Stimulated activated CD8-positive, alpha-beta memory T cell treated with anti-CD3 and anti-CD28 coated beads, Interleukin-12 subunit alpha, Interleukin-12 subunit beta, amount 100 ng/mL, for 1 hour (primary cell): ENCODE results near the gene NDRG4.

Experiments used
- DNase-seq: peaks from one replicate; pipeline ENCODE4 v3.0.0-alpha.2; 2020; ENCODE audit warnings: low read depth

NDRG4 gene

DNA sequence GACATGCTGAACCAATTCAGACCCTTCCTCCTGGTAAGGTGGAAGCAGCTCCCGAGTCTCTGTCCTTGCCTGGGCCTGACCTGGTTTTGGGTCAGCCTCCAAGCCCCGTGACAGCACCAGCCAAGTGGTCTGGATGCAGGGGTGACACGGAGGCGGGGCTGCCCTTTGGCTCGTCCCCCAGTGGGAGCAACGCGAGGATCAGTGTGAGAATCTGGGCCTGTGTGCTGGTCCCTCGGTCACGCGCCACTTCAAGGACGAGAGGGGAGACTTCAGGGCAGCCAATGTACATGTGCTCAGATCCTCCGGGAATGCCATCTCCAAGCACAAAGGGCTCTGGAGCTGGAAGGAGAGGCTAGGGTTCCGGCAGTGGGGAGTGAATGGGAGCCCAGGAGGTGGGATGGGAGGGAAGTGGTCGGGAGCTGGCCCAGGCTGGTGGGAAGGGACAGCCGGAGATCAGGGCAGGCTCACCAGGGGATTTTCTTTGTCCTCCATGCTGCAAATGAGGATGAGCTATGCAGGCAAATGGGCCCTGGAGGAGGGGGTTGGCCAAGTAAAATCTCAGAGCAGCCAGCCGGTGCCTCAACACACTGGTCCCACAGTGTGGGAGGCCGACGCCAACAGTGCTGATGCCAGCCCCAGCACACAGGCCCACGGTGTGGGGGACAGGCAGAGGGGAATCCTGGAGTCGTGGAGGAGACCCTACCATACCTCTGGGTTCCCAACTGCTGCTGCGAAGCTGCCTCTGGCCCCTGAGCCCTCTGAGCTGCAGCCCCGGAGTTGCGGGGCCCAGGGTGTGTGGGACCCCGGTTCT, 4.2 kb upstream of the NDRG4 start:
- DNase-seq = no peak

DNA sequence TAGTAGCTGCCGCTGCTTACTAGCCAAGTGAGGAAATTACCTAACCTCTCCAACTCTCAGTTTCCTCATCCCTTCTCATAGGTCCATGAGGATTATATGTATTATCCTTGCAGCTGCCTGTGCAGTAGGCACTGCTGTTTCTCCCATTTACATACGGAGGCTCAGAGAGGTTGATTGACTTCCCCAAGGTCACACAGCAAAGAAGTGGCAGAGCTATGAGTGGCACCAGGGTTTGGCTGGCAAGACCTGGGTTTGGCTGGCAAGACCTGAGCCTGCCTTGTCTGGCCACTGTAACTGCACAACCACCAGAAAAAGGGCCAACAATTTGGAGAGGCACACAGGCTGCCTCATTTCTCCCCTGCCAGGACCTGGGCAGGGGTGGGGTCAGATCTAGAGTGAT, 2.5 kb upstream of the NDRG4 start:
- DNase-seq = no peak

DNA sequence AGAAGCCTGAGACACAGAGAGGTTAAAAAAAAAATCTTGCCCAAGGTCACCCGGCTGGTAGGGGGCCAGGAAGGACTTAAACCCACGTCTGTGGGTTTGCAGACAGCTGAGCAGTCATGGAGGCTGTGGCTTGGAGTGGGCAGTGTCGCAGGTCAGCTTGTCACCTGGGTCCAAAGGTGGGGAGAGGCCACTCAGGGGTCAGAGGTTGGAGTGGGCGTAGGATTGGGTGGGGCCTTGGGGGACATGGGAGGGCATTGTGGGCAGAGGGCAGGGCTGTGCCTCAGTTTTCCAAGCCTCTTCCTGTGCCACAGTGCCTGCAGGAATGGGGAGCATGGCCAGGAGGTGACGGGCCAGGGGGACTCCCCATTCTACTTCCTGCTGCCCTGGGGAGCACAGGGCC, 2.0 kb upstream of the NDRG4 start:
- DNase-seq = no peak

DNA sequence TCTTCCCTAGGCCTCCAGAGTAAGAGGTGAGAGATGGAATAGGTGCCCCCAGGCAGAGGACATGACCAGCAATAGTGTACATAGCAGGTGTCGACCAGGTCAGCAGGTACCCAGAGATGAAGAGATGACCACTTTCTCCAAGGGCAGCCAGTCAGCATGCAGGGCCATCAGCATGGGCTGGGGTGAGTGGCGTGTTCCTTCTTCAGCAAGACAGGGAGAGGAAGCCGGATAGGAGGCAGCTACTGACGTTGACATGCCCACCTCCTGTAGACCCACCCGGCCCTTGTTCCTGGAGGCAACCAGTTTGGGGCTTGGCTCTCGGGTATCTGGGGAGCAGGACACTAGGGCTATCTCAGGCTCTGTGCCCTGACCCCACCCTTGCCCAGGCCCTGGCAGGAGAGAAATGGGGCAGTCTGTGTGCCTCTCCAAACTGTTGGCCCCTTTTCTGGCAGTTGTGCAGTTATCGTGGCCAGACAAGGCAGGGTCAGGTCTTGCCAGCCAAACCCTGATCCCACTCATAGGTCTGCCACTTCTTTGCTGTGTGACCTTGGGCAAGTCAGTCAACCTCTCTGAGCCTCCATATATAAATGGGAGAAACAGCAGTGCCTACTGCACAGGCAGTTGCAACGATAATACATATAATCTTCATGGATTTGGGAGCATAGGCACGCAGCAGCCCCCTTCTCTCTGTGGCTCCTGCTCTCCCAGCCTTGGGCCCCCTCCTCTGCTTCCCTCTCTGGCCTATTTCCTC, 1.4 kb upstream of the NDRG4 start:
- DNase-seq = no peak

DNA sequence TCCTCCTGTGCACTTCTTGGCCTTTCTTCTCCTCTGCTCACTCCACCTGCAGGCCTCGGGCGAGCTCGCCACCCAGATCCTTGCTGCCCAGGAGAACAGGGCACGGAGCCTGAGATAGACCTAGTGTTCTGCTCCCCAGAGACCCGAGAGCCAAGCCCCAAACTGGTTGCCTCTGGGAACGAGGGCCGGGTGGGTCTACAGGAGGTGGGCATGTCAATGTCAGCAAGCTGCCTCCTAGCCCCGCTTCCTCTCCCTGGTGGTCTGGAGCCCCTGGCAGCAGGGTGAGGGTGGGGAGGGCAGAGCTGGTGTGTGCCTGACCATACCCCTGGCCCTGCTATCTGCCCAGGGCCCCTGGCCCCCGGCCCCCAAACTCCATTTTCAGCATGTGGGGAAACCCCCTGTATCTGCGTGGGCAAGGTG, 841 bp upstream of the NDRG4 start:
- no peak for DNase-seq

DNA sequence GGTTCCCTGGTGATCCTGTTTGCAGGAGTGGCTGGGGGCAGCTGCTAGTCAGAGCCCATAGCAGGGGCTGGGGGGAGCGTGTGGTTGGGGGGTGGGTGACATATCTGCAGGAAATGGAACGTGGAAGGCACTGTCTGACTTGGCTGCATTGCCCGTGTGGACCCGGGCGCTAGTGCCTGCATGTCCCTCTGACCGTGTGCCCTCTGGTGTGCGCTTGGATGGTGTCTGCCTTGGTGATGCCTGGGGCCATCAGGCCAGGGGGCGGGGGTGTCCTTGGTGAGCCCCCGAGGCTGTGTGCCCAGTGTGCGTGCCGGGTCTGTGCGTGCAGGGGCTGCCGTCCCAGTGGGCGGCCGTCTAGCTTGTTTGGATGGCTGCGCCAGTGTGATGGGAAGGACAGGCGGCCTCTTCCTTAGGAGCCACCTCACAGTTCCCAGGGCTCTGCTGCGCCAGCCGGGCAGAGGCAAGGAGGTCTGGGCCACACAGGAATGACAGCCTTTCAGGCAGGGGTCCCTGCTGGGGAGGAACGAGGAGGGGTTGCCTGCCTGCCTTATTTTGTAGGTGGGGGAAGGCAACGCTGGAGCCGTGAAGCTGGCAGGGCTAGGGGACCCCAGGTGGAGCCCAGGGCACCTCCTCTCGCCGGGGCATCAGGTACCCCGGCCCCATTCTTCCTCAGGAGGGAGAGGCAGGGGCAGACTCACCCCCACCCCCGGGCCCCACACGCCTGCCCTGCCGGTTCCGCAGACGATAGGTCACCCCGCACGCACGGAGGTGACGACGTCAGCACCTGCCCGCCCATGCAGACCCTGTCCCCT, 693 bp downstream of the NDRG4 start:
- DNase-seq = no peak

DNA sequence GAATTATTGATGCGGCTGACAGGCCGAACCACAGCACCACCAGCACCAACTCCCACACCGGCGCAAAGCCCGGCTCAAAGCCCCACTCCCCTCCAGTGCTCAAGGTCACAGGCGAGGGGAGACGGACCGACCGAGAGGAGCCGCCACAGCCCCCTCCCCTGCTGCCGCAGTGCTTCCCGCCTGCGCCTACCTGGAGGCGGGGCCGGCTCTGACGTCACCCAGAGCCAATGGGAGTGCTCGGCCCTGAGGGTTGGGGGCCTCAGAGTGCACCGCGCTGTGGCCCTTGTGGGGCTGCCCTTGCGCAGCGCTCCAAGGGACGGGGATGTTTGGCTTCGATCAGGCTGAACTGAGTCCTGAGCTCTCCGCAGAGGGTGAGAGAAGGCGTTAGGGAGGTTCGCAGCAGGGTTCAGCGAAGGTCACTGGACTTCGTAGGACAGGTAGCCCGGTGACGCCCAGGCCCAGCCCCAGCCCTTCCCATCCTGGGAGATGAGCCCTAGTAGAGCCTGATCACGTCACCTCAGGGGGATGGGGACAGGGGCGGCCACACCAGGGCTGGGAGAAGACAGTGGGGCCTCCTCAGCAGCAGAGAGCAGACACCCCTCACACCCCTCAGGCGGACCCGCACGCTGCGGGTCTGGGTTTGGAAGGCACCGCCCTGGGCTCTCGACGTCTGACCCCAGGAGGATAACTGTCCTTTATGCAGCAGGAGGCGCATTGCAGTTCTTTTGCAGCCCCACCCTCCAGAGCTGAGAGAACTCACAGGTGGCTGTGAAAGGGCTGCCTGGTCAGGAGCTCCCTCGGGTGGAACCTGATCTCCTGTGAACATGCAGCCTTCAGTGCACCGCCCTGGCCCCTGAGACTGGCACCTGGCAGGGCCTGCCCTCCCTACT, 1.5 kb downstream of the NDRG4 start:
- no peak for DNase-seq

DNA sequence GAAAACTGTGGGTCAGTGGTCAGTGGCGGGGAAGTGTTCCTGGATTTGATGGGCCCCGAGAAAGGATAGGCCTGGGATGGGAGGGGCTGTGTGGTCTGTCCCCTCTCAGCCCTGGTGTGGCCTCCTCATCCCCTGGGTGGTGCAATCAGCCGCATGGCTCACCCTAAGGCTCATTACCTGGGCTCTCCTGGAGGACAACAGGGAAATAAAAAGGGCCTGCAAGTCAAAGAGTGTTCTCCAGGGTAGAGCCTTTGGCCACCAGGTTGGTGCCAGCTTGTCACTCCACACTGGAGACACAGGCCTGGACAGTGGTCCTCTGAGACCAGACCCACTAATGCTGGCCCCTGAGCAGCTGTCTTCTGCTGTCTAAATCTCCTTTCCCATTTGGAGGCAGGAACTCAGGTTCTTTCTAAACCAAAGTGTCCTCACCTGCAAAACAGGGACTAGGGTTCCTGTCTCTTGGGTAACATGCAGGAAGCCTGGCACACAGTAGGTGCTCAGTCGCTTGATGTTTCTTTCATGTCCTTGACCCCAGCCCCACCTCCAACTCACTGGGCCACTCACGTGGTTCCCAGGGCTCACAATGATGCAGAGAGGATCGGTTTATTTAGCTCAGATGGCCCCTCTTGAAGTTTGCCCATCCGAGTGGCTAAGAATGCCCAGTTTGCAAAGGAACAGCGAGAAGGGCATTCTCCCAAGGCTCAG, 2.4 kb downstream of the NDRG4 start:
- DNase-seq = no peak

DNA sequence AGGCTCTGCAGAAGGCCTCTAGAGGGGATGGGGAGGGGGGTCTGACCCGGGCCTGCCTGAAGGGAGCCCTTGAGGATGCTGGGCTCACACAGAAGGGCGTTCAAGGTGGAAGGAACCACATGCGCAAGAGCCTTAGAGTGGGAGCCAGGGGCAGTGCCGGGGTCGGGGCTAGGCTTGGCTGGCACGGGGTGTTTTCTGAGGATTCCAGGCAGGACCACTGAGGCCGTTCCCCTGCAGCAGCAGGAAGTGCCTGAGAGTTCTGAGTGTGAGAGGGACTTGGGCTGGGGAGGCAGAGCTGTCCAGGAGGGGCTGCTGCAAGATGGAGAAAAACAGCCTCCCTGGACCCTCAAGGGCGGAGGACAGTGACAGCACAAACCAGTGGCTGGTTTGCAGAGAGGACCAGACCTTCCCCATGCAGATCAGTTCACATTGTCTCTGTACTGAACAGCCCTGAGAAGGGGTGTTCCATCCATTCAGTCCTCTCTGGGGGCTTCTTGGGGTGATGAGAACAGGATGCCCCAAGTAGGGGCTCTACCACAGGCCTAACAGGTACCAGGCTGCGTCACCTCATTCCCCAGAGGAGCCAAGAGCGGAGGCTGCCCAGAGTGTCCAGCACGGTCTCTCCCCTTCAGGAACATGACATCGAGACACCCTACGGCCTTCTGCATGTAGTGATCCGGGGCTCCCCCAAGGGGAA, 3.4 kb downstream of the NDRG4 start:
- no peak for DNase-seq

DNA sequence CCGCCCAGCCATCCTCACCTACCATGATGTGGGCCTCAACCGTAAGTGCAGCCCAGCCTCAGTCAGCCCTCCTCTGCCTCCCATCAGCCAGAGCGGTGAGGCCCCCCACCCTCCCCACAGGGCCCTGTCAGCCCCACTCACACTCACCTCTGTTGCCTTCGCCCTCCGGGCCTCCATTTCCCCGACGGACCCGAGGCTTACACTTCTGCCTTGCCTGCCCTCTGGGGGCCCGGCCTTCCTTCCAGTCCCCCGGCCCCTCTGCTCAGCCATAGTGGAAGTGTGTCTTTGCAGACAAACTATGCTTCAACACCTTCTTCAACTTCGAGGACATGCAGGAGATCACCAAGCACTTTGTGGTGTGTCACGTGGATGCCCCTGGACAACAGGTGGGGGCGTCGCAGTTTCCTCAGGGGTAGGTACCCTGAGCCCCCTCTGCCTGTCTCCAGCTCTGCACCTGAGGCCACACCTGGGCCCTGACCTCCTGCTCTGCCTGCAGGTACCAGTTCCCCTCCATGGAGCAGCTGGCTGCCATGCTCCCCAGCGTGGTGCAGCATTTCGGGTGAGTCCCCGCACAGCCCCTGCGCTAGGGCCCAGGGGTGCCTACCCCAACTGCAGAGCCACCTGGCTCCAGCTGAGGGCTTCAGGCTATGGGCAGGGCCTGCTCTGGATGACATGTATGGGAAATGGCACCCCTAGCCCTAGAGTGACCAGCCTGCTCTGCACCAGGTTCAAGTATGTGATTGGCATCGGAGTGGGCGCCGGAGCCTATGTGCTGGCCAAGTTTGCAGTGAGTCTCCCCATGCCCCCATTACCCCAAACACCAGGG, 4.1 kb downstream of the NDRG4 start:
- no peak for DNase-seq

DNA sequence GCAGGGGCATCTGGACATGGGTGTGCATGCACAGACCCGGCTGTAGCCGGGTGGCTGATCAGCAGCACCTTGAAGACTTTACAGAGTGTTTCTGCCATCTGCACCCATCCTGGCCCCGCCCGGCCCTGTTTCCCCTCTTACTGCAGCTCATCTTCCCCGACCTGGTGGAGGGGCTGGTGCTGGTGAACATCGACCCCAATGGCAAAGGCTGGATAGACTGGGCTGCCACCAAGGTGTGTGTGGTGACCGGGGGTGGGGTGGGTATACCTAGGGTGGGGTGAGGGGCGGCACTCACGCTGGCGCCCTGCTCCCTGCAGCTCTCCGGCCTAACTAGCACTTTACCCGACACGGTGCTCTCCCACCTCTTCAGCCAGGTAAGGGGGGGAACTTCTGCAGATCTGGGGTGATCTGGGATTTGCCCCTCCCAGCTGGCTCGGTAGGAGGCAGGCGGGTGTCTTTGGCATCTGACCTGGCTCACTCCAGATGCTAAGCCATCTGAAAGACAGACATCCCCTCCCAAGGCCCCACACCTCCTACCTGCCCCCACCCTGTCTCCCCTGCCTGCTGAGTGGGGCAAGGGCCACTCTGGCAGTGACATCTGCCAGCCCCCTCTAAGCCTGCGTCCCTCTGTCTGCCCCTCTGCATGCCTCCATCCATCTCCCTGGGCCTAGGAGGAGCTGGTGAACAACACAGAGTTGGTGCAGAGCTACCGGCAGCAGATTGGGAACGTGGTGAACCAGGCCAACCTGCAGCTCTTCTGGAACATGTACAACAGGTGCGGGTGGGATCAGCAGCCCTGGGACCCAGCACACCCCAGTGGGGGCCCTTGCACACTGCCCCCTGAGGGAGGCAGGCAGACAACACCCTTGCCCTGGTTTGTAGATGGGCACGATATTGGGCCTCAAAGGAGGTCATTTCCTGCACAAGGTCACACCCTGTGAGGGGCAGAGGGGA, 6.6 kb downstream of the NDRG4 start:
- DNase-seq = no peak

DNA sequence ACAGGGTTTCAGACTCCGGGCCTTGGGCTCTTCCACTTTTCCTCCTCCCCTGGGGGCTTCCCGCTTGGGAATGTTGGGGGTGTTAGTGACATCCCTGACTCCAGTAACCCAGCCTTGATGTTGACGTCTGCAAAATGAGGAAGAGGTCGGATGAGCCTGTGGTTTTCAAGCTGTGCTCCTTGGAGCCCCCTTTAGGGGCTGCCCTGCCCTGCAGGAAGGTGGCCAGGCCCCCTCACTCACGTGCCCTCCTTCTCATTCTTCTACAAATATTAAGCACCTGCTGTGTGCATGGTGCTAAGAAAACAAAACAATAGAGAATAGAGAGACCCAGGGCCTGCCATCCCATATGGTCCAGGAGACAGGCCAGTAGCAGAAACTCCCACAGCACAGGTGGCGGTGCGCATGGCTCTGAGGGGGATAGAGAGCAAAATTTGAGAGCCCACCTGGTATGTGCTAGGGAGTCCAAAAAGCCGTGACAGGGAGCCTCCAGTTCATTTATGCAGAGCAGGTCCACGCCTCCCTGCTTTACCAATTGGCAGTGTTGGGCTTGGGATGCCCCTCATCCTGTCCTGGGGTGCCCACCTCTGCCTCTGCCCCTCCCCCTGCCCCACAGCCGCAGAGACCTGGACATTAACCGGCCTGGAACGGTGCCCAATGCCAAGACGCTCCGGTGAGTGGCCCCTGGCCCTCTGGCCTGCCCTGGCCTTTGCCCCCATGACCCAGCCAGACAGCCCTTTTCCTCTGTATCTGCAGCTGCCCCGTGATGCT, 7.4 kb downstream of the NDRG4 start:
- no peak for DNase-seq

DNA sequence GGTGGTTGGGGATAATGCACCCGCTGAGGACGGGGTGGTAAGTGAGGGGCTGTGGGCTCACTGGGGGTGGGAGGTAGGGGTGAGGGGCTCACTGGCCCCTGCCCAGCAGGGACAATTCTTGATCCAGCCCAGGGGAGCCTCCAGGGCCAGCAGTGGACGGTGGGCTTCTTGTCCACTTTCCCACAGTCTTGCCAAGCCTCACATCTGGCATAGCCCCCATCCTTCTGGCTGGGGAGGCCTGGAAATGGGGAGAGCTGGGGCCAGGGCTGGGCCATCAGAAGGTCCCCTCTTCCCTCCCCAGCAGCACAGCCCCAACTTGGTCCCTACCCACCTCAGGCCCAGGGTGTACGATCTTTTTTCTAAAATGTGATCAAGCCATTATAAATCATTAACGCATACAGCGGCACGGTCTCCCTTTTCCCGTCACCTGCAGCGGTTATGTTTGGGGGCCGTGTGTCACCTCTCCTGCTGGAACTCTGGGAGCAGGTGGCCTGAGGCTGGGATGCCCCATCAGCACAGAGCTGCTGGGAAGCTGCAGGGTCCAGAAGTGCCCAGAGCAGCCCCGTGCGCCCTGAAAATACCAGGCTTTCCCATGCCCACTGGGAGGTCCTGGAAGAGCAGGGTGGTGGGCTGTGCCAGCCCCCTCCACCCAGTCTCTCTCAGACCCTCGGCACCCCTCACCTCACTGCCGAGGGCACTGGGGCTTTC, 8.2 kb downstream of the NDRG4 start:
- DNase-seq = no peak

DNA sequence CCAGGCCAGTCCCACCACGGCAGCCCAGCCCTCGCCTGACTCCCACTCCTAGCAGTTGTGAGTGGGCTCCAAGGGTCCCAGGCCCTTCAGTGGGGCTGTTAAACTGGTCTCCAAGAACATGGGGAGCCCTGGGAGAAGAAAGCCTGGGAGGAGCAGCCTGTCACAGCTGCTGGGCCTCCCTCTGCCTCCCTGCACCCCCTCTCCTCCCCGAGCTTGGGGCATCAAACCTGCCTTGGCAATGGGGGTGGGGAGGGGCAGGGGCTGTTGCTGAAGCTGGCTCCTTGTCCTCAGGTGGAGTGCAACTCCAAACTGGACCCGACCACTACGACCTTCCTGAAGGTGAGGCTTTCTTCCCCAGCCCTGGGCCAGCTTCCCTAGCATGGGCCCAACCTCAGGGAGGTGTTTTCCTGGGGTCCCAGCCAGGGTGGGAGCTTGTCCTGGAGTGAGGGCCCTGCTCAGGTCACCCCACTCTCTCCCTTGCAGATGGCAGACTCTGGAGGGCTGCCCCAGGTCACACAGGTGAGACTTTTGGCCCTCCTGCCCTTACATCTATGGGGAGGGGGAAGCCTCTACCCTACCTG, 8.8 kb downstream of the NDRG4 start:
- DNase-seq = no peak

DNA sequence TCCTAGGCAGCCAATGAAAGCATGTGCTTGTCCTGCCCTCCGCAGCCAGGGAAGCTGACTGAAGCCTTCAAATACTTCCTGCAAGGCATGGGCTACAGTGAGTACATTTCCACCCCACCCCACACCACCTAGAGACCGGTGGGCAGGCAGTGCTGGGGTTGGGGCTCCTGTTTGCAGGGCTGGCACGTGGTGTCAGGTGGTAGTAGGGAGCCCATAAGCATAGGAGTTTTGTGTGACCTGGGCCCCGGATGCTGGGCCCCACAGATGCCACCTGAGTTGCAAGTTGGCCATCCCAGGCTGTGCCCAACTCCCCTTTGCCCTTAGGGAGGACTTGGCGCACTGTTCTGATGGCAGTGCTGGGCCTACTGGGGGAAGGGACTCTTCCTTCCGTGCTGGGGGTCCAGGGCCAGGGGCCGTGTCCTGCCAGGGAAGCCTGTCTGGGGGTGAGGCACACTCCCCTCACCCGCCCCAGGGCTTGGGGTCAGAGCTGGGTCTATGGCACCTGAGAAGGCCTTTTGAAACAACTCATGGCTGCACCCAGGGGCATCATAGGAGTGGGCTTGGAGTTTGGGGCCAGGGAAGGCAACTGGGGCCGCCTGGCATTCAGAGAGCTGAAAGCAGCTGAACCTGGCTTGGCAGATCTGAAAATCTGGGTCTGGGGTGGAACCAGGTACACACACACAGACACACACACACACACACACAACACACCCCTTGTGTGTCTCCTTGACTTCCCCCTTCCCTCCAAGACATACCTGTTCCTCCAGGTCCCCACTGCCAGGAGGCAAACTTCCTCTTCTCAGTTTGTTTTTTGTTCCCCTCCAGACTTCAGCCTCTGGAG, 9.5 kb downstream of the NDRG4 start:
- DNase-seq = no peak
